Fibroblast of lung (primary cell): ENCODE results near the gene ETV6. TPM values are rescaled to one million over a fixed set of nuclear protein-coding genes. Genes with fewer than 3 reads are reported as not detected.

Experiments
- DNase-seq, 2 donors: peaks; one replicate each; pipeline versions ENCODE4 v3.0.0 to v3.0.0-alpha.2; 2010; ENCODE audit warnings: low read depth in 2 of 2
- H2AFZ ChIP-seq: 2 replicates; pipeline ENCODE4 v1.5.1; 2012; ENCODE audit warnings: low read length, control low read depth, inconsistent platforms
- H3K27ac ChIP-seq: 2 replicates; pipeline ENCODE4 v1.5.1; 2011; ENCODE audit warnings: low read length, control low read depth; ENCODE audit not compliant: insufficient read depth
- H3K27me3 ChIP-seq: 2 replicates; pipeline ENCODE4 v1.5.1; 2011; ENCODE audit warnings: mild to moderate bottlenecking, low read length; ENCODE audit not compliant: control insufficient read depth, insufficient read depth
- H3K36me3 ChIP-seq: 2 replicates; pipeline ENCODE4 v1.5.1; 2011; ENCODE audit warnings: low read length; ENCODE audit not compliant: control insufficient read depth, insufficient read depth
- H3K4me1 ChIP-seq: 2 replicates; pipeline ENCODE4 v1.5.1; 2011; ENCODE audit warnings: low read length; ENCODE audit not compliant: control insufficient read depth, insufficient read depth; ENCODE audit errors: extremely low read depth
- H3K4me2 ChIP-seq: 2 replicates; pipeline ENCODE4 v1.5.1; 2011; ENCODE audit warnings: low read length, control low read depth; ENCODE audit not compliant: insufficient read depth; ENCODE audit errors: extremely low read depth
- H3K4me3 ChIP-seq, 4 experiments: fragments of 200-600 bp in 1 of 4; sonication (generic) in 1 of 4; replicated peaks in 1 of 4; 2 replicates each; pipeline ENCODE4 v1.5.1; 2011 to 2016; ENCODE audit warnings: low read length in 4 of 4, low read depth in 3 of 4, mild to moderate bottlenecking in 3 of 4, control low read depth in 2 of 4, inconsistent platforms in 1 of 4, mixed read lengths in 1 of 4; ENCODE audit not compliant: insufficient read depth in 1 of 4; ENCODE audit errors: control extremely low read depth in 1 of 4
- H3K79me2 ChIP-seq: 2 replicates; pipeline ENCODE4 v1.5.1; 2012; ENCODE audit warnings: mild to moderate bottlenecking, low read length, inconsistent platforms; ENCODE audit not compliant: control insufficient read depth, insufficient read depth
- H3K9ac ChIP-seq: 2 replicates; pipeline ENCODE4 v1.5.1; 2011; ENCODE audit warnings: mild to moderate bottlenecking, low read length, control low read depth; ENCODE audit not compliant: insufficient read depth
- H3K9me3 ChIP-seq: 2 replicates; pipeline ENCODE4 v1.5.1; 2012; ENCODE audit warnings: low read depth, low read length; ENCODE audit not compliant: control insufficient read depth, insufficient read depth
- H4K20me1 ChIP-seq: 2 replicates; pipeline ENCODE4 v1.5.1; 2011; ENCODE audit warnings: low read length; ENCODE audit not compliant: control insufficient read depth, insufficient read depth; ENCODE audit errors: extremely low read depth
- EZH2 ChIP-seq: IDR thresholded peaks from 2 replicates; pipeline ENCODE4 v1.5.1; 2012; ENCODE audit warnings: low read length, control low read depth, mild to moderate bottlenecking; ENCODE audit errors: missing control alignments
- polyA plus RNA-seq, 2 donors: library from polyadenylated mRNA; depleted of rRNA in 1 of 2; stranded (reverse) in 1 of 2; unstranded in 1 of 2; fragments of >200 nt; gene quantifications; 2 replicates each; pipeline ENCODE4 v1.2.1, GENCODE V29; 2011 to 2012; ENCODE audit warnings: missing spikeins in 1 of 2
- total RNA-seq: library from RNA; depleted of rRNA; stranded (reverse); fragments of >200 nt; gene quantifications from 2 replicates; pipeline ENCODE4 v1.2.1, GENCODE V29; 2014
- TF ChIP-seq, protein P1 (sequence below), 2 donors: IDR thresholded peaks in 1 of 2; conservative IDR thresholded peaks in 1 of 2; 1 replicate in 1 of 2; 2 replicates in 1 of 2; pipeline ENCODE4 v1.5.1; 2011 to 2012; ENCODE audit warnings: low read length in 2 of 2, control low read depth in 1 of 2, inconsistent platforms in 1 of 2, low read depth in 1 of 2, mild to moderate bottlenecking in 1 of 2

The ETV6 gene
- total and polyA plus RNA-seq, 2 donors (not counting 1 experiment from before 2014, with no cell fraction given), result 4.3 to 8.9 TPM

DNA sequence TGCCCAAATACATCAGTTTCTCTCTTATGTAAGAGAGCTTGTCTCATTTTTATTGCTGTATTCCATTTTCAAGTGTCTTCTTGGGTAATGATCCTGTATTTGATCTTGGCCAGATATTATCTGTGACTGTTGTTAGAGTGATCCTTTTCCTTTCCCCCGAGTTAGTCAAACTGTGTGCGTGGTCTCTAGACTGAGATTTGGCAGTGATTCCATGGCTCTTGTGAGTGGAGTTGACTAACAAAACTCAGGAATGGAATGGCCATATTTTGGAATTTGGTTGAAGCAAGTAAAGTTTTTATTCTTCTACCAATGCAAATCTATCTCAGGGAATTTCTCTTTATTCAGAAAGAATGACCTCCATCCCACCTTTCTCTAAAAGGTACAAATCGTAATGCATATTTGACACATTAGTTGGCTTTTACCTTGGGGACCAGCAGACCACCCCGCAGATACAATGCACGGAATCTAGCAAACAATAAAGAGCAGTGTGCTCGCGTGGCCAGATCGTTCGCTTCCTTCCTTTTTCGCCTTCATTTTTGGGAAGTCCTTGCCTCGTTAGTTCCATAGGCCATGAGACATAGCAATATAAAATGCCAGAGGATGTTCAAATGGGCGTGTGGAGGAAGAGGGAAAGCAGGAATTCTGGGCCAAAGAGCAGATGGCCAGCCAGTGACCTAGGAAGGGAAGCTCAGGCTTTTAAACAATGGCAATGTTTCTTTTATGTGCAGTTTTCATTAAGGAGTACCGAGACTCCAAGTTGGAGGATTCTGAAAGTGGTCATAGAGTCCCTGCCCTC is 24.4 kb downstream of the ETV6 start:
- Histone ChIP-seq H3K9ac (no peak overlapping the region), H3K36me3 (no peaks in the 10 kb centered on the region), H3K4me3 (no peak overlapping the region), H3K27me3 (no peaks in the 10 kb centered on the region), H3K9me3 (no peaks in the 10 kb centered on the region), H4K20me1 (no peaks in the 10 kb centered on the region), H3K4me1 (no peaks in the 10 kb centered on the region), H3K79me2 (no peaks in the 10 kb centered on the region), H3K27ac (no peak overlapping the region), H2AFZ (no peak overlapping the region), H3K4me2 (no peak overlapping the region)
- DNase-seq, result peak in 1 of 2 donors; percentile 48
- TF ChIP-seq, protein P1, sequence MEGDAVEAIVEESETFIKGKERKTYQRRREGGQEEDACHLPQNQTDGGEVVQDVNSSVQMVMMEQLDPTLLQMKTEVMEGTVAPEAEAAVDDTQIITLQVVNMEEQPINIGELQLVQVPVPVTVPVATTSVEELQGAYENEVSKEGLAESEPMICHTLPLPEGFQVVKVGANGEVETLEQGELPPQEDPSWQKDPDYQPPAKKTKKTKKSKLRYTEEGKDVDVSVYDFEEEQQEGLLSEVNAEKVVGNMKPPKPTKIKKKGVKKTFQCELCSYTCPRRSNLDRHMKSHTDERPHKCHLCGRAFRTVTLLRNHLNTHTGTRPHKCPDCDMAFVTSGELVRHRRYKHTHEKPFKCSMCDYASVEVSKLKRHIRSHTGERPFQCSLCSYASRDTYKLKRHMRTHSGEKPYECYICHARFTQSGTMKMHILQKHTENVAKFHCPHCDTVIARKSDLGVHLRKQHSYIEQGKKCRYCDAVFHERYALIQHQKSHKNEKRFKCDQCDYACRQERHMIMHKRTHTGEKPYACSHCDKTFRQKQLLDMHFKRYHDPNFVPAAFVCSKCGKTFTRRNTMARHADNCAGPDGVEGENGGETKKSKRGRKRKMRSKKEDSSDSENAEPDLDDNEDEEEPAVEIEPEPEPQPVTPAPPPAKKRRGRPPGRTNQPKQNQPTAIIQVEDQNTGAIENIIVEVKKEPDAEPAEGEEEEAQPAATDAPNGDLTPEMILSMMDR (conservative IDR thresholded peaks at IDR 0.05 in 1 of 2, IDR thresholded peaks at IDR 0.05 in 1 of 2; ENCODE audit: low read depth in 1 of 2, low read length in 2 of 2), result no peak
- TF ChIP-seq EZH2, result no peak

DNA sequence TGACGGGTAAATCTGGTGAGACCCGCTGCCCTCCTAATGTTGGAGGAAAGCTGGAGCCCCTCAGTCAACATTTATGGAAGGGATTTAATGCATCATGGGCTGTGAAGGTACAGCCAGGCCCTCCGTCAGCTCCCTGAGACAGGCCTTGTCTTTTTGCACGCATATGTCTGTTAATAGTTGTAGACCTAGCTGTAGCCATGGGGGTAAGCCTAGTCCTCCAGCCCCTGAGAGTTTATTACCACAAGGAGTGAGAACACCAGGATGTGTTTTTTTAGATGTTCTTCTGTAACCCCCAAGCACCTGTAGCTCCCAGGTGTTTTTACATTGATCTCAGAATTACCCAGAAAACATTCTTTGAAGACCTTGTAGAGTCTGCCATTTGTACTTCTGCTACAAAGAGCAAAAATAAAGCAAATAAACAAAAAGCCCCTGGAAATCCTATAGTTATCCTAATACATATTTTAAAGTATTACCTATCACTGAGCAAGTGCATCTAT is 25.5 kb downstream of the ETV6 start:
- no peak overlapping the region for H2AFZ ChIP-seq
- no peaks in the 10 kb centered on the region for H3K27me3 ChIP-seq
- no peak overlapping the region for H3K27ac ChIP-seq
- no peaks in the 10 kb centered on the region for H4K20me1 ChIP-seq
- no peak for DNase-seq
- H3K9me3 ChIP-seq, result no peaks in the 10 kb centered on the region
- no peak overlapping the region for H3K4me2 ChIP-seq
- H3K4me3 ChIP-seq, result no peak overlapping the region
- no peaks in the 10 kb centered on the region for H3K4me1 ChIP-seq
- H3K9ac ChIP-seq, result no peak overlapping the region
- no peaks in the 10 kb centered on the region for H3K79me2 ChIP-seq
- TF ChIP-seq EZH2, result no peak
- TF ChIP-seq, protein P1 (conservative IDR thresholded peaks at IDR 0.05 in 1 of 2, IDR thresholded peaks at IDR 0.05 in 1 of 2; ENCODE audit: low read depth in 1 of 2, low read length in 2 of 2), result no peak
- no peaks in the 10 kb centered on the region for H3K36me3 ChIP-seq

DNA sequence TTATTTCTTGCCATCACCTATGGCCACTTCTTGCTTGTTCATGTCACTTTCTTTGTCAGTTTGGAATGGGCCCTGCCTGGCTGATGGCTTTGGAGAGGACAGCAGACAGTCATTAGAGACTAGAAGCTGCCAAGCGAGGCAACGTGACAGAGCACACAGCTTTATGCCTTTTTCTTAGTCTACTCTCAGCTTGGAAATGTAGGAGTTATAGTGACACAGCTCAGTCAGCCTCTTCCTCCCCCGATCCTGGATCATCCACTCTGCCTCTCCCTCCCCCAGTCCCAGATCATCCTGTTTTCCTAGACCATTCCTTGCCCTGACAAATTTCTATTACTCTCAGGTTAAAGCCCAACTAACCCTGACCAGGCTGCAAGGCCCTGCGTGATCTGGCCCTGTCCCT is 26.6 kb downstream of the ETV6 start:
- Histone ChIP-seq H3K79me2 (no peaks in the 10 kb centered on the region), H2AFZ (no peak overlapping the region), H3K27me3 (no peaks in the 10 kb centered on the region), H3K9me3 (no peaks in the 10 kb centered on the region), H3K4me1 (no peaks in the 10 kb centered on the region), H3K4me3 (no peak overlapping the region), H3K27ac (no peak overlapping the region), H3K4me2 (no peak overlapping the region), H3K9ac (no peak overlapping the region), H4K20me1 (no peaks in the 10 kb centered on the region), H3K36me3 (no peaks in the 10 kb centered on the region)
- TF ChIP-seq EZH2, result no peak
- DNase-seq, result no peak
